HG02870 (cell line): ENCODE measurements around the gene KDM4B.
"Not testable (repeated sequence)": the region's sequence is repeated elsewhere in the genome, so short reads cannot be mapped to it uniquely, and the experiment has no call there.

Experiments
- ATAC-seq: cut with Tn5 transposase; IDR thresholded peaks from one replicate; pipeline ENCODE4 v1.9.1; 2021; ENCODE audit warnings: mild to moderate bottlenecking, moderate library complexity; ENCODE audit not compliant: unreplicated experiment

Gene KDM4B

DNA sequence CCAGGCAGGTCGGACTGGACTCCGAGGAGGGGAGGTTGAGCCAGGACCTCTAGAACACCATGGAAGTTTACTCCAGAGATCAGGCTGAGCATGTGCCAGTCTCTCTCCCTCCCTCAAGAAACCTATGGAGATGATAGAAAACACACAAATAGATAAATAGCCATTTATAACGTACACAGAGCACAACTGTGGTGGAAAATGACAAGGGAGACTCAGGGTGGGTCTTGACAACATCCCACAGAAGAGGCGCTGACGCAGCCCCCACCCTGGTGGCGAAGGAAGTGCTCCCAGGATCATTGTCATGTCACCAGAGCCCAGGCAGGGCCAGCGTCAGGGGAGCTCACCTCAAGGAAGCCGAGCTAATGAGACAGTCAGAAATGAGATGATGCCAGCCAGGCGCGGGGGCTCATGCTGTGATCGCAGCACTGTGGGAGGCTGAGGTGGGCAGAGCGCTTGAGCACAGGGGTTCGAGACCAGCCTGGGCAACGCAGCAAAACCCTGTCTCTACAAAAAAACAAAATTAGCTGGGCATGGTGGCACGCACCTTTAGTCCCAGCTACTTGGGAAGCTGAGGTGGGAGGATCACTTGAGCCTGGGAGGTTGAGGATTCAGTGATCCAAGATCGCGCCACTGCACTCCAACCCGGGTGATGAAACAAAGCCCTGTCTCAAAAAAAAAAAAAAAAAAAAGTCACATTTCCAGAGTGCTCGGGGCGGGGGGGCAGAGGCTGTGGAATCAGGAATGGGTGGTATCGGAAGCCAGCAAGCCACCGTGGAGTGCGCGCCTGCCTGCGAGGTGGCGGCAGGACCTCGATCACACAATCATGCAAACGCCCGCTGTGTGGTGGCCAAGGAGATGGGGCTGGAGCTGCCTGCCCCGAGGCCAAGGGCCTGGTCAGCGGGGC, 178.4 kb downstream of the KDM4B start:
- no peak for ATAC-seq

DNA sequence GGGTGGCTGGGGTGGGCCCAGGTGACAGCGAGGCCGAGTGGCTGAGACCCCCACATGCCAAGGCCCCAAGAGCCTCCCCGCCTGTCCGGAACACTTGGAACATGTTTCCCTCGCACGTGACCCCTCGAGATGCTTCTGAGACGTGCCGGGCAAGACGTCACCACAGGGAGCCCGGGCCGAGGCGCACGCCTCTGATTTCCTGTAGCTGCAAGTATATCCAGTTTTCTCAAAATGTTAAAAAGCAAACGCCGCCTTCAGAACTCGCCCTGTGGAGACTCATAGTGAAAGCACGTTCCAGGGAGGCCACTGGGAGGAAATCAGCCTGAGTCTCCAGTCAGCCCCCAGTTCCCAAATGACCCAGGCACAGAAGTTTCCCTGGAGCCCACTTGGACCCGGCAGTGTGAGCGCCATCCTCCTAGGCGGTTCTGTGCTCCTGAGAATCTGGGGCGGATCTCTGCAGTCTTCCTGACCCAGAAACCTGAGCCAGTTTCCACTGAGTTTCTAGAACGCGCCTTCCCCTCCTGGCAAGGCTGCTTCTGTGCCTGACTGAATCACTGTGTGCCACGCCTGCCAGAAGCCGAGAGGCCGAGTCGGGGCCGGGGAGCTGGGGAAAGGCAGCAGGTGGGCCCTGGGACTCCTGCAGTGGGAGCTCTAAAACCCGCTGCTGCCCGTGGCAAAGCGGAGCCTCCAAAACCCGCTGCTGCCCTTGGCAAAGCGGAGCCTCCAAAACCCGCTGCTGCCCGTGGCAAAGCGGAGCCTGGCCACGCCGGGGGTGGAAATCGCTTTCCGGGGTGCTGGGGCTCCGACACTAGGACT, 179.3 kb downstream of the KDM4B start:
- no peak for ATAC-seq

DNA sequence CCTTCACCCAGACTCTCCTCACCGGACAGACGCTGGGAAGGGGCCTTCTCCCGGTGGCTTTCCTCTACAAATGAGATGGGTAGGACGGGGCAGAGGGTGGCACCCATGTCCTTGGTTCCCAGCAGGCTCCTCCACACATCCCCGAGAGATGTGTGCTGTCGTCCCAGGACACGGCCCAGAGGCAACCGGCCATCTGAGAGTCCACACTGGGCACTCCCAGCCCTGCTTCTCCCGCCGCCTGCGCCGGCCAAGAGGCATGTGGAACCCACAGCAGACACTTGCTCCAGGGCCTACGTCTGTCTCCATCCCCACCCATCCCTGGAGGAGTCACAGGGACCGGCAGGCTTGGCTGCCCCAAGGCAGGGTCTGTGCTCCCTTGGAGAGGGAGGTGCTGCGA, 179.9 kb downstream of the KDM4B start:
- ATAC-seq: no peak

DNA sequence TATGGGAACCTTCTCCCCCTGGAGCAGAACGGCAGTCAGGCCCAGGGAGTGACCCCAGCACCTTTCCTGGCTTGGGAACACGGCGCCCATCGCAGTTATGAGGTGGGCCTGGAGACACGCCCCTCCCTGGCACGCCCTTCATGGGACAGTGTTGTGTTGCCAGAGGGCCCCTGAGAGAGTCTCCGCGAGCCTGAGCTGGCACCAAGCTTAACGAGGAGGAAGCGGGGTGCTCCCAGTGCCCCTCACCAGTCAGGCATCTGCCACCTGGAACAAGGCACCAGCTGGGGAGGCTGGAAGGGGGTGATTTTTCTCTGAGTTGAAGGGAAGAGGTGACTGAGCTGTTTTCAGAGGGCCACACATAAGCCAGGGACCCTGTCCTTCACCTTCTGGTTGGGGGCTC, 180.6 kb downstream of the KDM4B start:
- ATAC-seq: no peak

DNA sequence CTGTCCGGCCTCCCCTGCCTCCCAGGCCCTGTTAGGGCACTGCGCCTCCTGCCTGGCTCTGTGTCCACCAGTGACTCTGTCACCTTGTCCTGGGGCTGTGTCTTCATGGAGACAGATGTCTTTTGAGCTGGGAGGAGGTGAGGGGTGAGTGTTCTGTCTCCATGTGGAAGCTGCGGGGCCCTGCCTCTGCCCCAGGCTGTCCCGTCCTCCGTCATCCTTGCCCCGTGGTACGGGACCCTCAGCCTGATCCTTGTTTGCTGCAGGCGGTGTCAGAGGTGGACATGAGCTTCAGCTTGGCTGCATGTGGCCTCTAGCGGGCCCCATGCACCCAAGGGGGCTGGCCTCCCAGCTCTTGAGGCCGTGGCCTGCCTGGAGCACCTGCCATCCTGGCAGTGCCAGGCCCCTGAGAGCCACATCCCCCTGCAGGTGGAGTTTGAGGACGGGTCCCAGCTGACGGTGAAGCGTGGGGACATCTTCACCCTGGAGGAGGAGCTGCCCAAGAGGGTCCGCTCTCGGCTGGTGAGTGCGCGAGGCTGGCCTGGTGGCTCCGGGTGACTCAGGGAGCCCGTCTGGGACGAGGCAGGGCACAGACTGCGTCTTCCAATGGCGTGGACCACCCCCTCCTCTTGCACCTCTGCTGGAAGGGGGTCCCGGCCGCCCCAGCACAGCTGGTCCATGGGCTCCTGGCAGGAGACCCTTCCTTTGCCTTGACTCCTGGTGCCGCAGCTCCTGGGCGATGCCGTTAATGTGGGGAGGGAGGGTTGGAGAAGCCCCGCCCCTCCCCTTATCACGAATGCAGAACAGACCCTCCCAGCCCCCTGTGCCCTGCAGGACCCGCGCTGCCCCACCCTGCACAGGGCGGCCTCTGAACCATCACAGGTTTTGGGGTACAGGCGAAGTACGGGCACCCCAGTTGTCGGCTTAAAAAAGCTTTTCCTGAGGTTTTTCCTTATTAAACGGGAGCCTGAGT, 181.3 kb downstream of the KDM4B start:
- no peak for ATAC-seq

DNA sequence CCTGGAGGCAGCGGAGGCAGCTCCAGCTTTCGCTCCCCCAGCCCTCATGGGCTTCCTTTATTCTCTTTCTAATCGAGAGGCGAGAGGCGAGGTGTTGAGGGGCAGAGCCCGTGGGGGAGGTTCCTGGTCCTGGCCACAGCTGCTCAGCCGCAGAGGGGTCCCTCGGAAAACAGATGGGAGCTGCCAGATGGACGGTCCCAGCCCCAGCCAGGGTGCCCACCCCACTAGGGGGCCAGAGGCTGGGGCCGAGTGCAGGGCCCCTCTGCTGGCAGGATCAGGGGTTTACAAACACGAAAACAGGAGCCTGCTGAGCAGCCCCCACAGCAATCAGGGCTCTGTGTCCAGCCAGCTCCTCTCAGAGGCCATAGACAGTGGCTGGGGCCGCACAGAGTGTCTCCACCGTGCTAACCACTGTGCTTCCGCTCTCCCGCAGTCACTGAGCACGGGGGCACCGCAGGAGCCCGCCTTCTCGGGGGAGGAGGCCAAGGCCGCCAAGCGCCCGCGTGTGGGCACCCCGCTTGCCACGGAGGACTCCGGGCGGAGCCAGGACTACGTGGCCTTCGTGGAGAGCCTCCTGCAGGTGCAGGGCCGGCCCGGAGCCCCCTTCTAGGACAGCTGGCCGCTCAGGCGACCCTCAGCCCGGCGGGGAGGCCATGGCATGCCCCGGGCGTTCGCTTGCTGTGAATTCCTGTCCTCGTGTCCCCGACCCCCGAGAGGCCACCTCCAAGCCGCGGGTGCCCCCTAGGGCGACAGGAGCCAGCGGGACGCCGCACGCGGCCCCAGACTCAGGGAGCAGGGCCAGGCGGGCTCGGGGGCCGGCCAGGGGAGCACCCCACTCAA, 182.2 kb downstream of the KDM4B start:
- ATAC-seq: no peak

DNA sequence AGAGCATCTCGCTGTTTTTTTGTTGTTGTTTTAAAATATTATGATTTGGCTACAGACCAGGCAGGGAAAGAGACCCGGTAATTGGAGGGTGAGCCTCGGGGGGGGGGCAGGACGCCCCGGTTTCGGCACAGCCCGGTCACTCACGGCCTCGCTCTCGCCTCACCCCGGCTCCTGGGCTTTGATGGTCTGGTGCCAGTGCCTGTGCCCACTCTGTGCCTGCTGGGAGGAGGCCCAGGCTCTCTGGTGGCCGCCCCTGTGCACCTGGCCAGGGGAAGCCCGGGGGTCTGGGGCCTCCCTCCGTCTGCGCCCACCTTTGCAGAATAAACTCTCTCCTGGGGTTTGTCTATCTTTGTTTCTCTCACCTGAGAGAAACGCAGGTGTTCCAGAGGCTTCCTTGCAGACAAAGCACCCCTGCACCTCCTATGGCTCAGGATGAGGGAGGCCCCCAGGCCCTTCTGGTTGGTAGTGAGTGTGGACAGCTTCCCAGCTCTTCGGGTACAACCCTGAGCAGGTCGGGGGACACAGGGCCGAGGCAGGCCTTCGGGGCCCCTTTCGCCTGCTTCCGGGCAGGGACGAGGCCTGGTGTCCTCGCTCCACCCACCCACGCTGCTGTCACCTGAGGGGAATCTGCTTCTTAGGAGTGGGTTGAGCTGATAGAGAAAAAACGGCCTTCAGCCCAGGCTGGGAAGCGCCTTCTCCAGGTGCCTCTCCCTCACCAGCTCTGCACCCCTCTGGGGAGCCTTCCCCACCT, 183.3 kb downstream of the KDM4B start:
- no peak for ATAC-seq

DNA sequence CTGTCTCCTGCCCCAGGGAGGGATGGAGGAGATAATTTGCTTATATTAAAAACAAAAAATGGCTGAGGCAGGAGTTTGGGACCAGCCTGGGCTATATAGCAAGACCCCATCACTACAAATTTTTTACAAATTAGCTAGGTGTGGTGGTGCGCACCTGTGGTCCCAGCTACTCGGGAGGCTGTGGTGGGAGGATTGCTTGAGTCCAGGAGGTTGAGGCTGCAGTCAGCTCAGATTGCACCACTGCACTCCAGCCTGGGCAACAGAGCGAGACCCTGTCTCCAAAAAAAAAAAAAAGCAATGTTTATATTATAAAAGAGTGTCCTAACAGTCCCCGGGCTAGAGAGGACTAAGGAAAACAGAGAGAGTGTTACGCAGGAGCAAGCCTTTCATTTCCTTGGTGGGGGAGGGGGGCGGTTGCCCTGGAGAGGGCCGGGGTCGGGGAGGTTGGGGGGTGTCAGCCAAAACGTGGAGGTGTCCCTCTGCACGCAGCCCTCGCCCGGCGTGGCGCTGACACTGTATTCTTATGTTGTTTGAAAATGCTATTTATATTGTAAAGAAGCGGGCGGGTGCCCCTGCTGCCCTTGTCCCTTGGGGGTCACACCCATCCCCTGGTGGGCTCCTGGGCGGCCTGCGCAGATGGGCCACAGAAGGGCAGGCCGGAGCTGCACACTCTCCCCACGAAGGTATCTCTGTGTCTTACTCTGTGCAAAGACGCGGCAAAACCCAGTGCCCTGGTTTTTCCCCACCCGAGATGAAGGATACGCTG, 184.0 kb downstream of the KDM4B start:
- no peak for ATAC-seq

DNA sequence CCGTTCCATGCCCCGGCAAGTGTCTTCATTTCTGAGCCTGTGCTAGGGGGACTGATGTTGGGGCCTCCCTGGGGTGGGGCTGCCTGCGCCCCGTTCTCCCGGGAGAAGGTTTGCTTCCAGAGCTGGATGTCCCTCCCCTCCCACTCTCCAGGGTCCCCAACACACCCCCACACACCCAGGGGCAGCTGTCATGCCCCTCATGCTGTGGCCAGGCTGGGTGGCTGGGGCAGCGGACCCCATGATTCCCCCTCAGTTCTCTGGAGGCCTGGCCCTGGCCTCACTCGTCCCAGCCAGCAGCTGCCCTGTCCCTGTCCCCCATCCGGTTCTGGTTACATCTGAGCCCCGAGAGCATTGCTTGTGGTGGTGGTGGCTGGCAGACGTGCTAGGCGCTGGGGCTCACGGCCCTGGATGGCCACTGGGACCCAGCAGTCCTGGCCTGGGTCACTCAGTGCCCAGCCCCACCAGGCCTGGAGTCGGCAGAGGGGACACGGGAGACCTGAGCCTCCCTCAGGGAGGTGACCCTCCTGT, 184.8 kb downstream of the KDM4B start:
- ATAC-seq: no peak

DNA sequence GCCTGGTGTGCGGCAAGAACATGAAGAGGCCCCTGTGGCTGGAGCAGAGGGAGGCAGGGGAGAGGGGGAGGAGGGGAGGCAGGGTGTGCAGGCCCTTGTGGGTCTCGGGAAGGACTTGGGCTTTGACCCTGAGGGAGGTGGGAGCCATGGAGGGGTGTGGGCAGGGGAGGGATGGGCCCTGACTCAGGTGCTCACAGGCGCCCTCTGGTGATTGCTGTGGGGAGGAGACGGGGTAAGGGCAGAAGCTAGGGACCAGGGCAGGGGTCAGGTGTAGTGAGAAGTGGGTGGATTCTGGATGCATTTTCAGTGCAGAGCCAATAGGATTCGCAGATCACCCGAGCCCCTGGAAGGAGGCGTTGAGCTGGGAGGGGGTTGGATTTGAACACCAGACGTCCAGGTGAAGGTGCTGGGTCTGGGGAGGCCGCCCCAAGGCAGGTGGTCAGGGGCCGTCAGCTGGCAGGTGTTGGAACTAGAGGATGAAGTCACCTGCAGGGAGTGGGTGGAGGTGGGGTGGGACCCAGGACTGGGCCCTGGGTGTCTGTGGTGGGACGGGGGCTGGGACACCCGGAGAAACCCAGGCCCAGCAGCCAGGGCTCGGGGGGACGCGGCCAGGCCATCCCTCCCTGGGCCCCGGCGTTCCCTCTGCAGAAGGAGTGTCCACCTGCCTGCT, 185.4 kb downstream of the KDM4B start:
- ATAC-seq: no peak

DNA sequence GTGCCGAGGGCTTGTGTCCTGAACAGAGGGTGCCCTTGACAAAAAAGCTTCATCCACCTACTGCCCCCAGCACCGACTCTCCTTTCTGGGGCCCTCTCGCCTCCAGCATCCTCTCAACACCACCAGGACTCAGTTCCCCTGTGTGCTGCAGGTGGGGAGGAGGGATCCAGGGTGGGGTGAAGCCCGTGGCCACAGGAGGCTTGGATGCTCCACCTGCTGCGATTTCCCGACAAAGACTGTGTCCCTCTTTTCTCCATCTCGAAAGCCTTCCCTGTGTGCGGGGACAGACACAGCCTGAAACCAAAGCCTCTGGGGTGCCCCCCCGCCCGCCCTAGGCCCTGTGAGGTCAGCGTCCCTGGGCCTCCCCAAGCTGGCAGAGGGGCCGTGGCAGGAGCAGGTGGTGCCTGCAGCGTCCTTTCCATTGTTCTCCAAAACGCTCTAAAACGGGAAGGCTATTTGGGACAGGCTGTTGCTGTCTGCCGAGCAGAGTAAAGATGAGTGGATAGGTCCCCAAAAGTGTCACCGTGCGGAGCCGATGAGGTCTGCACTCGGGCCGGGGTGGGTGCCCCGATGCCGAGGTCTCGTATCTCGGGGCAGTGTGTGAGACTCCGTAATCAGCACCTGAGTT, 186.0 kb downstream of the KDM4B start:
- no peak for ATAC-seq

DNA sequence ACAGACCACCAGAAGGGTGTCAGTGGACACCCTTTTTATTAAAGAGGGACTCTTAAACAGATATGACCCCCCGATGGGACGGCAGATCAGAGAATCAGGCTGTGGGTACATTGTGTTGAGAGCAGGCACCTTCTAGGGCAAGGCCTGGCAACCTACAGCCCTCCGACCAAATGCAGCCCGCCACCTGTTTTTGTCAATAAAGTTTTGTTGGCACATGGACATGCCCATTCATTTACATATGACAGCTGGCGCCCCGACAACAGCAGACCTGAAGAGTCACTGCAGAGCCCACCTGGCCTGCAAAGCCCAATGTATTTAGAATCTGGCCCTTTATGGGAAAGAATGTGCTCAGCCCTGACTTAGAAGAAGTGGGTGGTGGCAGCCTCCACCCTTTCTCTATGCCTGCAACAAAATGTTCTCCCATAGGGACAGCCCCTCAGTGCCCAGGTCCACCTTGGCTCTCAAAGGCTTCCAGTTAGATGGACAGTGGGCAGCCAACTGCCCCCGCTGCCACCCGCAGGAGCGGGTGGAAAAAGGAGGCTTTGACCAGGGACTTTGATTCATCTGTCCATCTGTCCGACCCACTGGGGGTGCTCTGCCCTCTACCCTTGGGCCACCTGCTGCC, 186.8 kb downstream of the KDM4B start:
- ATAC-seq: no peak

DNA sequence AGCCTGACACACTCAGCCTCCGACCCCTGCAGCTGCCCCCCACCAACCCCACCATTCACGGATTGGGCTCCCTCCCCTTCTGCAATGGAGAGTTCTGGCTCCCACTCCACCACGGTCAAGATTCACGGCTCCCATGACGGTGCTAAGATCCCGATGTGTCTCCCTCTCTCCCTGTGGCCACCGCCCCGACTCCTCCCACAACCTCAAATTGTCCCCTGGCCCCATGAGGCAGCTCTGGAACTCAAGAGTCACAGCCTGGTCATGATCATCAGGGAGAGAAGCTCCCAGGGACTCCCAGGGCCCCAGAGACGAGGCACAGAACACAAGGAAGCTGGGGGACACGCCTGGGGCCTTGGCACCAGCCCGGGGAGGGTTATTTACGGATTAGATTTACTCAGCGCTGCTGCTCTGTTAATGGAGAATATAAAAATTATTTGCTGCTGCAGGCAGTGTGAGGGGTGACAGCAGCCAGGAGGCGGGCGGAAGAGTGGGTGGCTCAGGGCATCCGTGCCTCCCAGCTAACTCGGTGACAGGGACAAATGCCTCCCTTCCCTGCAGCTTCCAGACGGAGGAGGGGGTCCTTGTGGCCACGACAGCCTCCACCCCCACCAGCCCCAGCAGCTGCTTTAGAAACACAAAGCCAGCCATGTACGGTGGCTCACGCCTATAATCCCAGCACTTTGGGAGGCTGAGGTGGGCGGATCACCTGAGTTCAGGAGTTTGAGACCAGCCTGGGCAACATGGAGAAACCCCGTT, 187.5 kb downstream of the KDM4B start:
- ATAC-seq: no peak

DNA sequence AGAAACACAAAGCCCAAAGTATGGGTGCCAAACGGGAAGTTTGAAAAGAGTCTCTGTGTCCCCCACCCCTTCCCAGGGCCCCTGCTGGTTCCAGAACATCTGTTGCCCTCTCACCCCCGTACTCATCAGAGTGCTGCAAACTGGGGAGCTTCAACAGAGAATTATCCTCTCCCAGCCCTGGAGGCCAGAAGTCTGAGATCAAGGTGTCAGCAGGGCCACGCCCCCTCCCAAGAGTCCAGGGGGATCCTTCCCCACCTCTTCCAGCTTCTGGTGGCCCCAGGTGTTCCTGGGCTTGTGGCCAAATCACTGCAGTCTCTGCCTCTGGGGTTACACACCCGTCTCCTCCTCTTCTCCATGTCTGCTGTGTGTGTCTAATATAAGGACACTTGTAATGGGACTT, 188.3 kb downstream of the KDM4B start:
- ATAC-seq: no peak

DNA sequence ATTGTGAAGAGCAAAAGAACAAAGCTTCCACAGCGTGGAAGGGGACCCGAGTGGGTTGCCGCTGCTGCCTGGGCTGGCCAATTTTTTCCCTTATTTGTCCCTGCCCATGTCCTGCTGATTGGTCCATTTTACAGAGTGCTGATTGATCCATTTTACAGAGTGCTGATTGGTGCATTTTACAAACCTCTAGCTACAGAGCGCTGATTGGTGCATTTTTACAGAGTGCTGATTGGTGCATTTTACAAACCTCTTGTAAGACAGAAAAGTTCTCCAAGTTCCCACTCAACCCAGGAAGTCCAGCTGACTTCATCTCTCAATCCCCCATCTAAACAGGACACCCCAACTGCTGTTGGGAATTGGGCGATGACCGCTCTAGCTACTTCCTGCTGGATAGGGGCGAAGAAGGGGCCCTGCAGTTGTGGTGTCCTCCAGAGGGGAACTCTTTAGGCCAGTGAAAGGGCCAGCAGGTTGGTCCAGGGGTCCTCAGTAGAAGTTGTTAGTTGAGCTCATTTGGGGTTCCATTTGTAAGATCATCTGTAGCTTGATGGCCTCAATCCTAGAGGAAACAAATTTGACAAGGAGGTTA, 189.7 kb downstream of the KDM4B start:
- ATAC-seq: not testable (repeated sequence)
